Transverse colon (tissue), 4 donors: ENCODE results near the gene FAIM2. TPM values are rescaled to one million over a fixed set of nuclear protein-coding genes. Genes with fewer than 3 reads are reported as not detected.

Experiments used
- DNase-seq: peaks from one replicate; pipeline ENCODE4 v3.0.0-alpha.2; 2019
- H3K27ac ChIP-seq, 4 donors: fragments of 200-600 bp; sonication (generic); 2 replicates each; pipeline ENCODE4 v1.5.1; 2016 to 2018; ENCODE audit warnings: inconsistent platforms in 4 of 4
- H3K27me3 ChIP-seq: fragments of 200-600 bp; sonication (generic); 2 replicates; pipeline ENCODE4 v1.5.1; 2017; ENCODE audit warnings: inconsistent platforms
- H3K36me3 ChIP-seq, 4 donors: fragments of 200-600 bp; sonication (generic); 2 replicates each; pipeline ENCODE4 v1.5.1; 2017 to 2019; ENCODE audit warnings: inconsistent platforms in 4 of 4
- H3K4me1 ChIP-seq, 4 donors: fragments of 200-600 bp; sonication (generic); 2 replicates each; pipeline ENCODE4 v1.5.1; 2017 to 2020; ENCODE audit warnings: inconsistent platforms in 4 of 4
- H3K4me3 ChIP-seq, 4 donors: fragments of 200-600 bp; sonication (generic); 1 replicate in 1 of 4; 2 replicates in 3 of 4; pipeline versions ENCODE4 v1.5.1 to v1.6.1; 2017 to 2019; ENCODE audit warnings: inconsistent platforms in 4 of 4
- H3K9me3 ChIP-seq, 2 donors: fragments of 200-600 bp; sonication (generic); 2 replicates each; pipeline ENCODE4 v1.5.1; 2017 to 2019; ENCODE audit warnings: inconsistent platforms in 2 of 2
- EP300 ChIP-seq: sonication (generic); formaldehyde crosslinking; IDR thresholded peaks from one replicate; pipeline ENCODE4 v1.6.1; 2017; ENCODE audit warnings: antibody characterized with exemption, low read depth
- POLR2A ChIP-seq: fragments of 450-650 bp; IDR thresholded peaks from one replicate; pipeline ENCODE4 v1.6.1; 2016; ENCODE audit warnings: antibody characterized with exemption, mild to moderate bottlenecking, moderate library complexity
- POLR2AphosphoS5 ChIP-seq, 3 donors: sonication (generic); formaldehyde crosslinking; IDR thresholded peaks; one replicate each; pipeline ENCODE4 v1.6.1; 2016; ENCODE audit warnings: antibody characterized with exemption in 3 of 3
- WGBS, 2 donors: methylation state at CpG; one replicate each; pipeline ENCODE4 v1.1.5; 2018; ENCODE audit warnings: low coverage in 1 of 2; 5-methylcytosine and 5-hydroxymethylcytosine counted together
- in situ Hi-C, 4 donors: fragments of 200-750 bp; cut with MboI; loops; one replicate each; pipeline versions ENCODE4 v1.15.0 to v1.15.1; 2017; ENCODE audit warnings: low sequenced_read_pairs in 3 of 4, low pct_ligation_motif_present in 1 of 4, low pct_unique_long_range_greater_than_20kb in 1 of 4
- intact Hi-C: fragments of 100-400 bp; cut with DNase I; formaldehyde crosslinking; loops from one replicate; pipeline ENCODE4 v1.15.1; 2023; ENCODE audit warnings: low total_unique reads
- total RNA-seq, 4 donors: library from RNA; depleted of rRNA; stranded (reverse); fragments of >200 nt; gene quantifications; one replicate each; pipeline ENCODE4 v1.1.0, GENCODE V29; 2016
- TF ChIP-seq, protein P1 (sequence below), 5 experiments: fragments of 200-600 bp in 3 of 5; fragments of 450-650 bp in 2 of 5; sonication (generic) in 3 of 5; IDR thresholded peaks; 1 replicate in 2 of 5; 2 replicates in 3 of 5; pipeline ENCODE4 v1.5.1; 2016 to 2017; ENCODE audit warnings: antibody characterized with exemption in 5 of 5, inconsistent platforms in 3 of 5, mild to moderate bottlenecking in 2 of 5, moderate library complexity in 1 of 5

FAIM2 gene
- total RNA-seq, 4 donors from 2014 or later, result 1.5 to 2.8 (median 2.5) TPM

GRCh38 chr12:49933796-49934195 lies 30.1 kb upstream of the FAIM2 start:
- intact Hi-C loops (no loop called here), in situ Hi-C loops (no loop called here)
- DNase-seq, result no peak
- TF ChIP-seq POLR2A (no peak), POLR2AphosphoS5 (IDR thresholded peaks at IDR 0.05) (no peak), EP300 (no peak)
- TF ChIP-seq, protein P1, sequence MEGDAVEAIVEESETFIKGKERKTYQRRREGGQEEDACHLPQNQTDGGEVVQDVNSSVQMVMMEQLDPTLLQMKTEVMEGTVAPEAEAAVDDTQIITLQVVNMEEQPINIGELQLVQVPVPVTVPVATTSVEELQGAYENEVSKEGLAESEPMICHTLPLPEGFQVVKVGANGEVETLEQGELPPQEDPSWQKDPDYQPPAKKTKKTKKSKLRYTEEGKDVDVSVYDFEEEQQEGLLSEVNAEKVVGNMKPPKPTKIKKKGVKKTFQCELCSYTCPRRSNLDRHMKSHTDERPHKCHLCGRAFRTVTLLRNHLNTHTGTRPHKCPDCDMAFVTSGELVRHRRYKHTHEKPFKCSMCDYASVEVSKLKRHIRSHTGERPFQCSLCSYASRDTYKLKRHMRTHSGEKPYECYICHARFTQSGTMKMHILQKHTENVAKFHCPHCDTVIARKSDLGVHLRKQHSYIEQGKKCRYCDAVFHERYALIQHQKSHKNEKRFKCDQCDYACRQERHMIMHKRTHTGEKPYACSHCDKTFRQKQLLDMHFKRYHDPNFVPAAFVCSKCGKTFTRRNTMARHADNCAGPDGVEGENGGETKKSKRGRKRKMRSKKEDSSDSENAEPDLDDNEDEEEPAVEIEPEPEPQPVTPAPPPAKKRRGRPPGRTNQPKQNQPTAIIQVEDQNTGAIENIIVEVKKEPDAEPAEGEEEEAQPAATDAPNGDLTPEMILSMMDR (IDR thresholded peaks at IDR 0.05), result no peak
- Histone ChIP-seq H3K36me3 (no peaks in the 10 kb centered on the region), H3K4me1 (no peaks in the 10 kb centered on the region), H3K9me3 (no peaks in the 10 kb centered on the region), H3K4me3 (no peak overlapping the region), H3K27me3 (no peaks in the 10 kb centered on the region), H3K27ac (no peak overlapping the region)
- WGBS, 2 donors, result 82% methylated on average over 5 of the region's 5 CpGs; no CpG with 5 or more reads in 1 of the 2 donors

DNA sequence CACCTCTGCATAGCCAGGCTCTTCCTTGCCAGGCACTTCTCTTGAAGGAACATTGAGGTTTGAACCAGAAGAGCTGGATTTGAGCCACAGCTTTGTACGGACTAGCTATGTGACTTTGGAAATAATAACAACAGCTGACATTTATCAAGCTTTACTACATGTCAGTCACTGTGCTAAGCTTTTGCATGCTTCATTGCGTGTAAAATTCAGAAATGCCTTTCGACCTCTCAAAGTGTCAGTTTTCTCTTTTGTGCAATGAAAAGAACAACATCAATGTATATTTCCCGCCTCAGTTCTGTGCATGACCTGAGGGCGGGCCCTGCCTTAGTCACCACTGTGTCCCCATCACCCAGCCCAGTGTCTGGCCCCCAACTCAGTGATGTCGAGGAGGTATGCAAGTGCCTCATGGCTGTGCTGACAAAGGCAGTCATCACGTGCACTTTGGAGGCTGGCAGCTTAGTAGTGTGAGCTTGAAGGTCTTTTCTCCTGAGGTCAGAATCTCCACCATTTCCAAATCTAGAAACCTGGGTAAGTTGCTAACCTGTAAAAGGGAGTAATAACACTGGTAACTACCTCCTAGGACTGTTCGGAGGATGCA lies 28.9 kb upstream of the FAIM2 start:
- intact Hi-C loops, result no loop called here
- Histone ChIP-seq H3K27ac (no peak overlapping the region), H3K27me3 (no peaks in the 10 kb centered on the region), H3K9me3 (no peaks in the 10 kb centered on the region), H3K4me3 (no peak overlapping the region), H3K4me1 (no peaks in the 10 kb centered on the region), H3K36me3 (no peaks in the 10 kb centered on the region)
- TF ChIP-seq POLR2AphosphoS5 (IDR thresholded peaks at IDR 0.05), result no peak
- no peak for TF ChIP-seq POLR2A
- TF ChIP-seq EP300, result no peak
- TF ChIP-seq, protein P1 (IDR thresholded peaks at IDR 0.05), result no peak
- in situ Hi-C loops, result no loop called here
- WGBS, 2 donors, result 77 to 81% methylated on average over 5 to 8 of the region's 8 CpGs
- DNase-seq, result no peak

- H3K27me3 ChIP-seq, result no peaks in the 10 kb centered on the region
- intact Hi-C loops, result no loop called here
- DNase-seq, result no peak
- H3K9me3 ChIP-seq, result no peaks in the 10 kb centered on the region
- no peaks in the 10 kb centered on the region for H3K36me3 ChIP-seq
- no peak overlapping the region for H3K4me3 ChIP-seq
- TF ChIP-seq, protein P1 (IDR thresholded peaks at IDR 0.05), result no peak
- TF ChIP-seq POLR2AphosphoS5 (IDR thresholded peaks at IDR 0.05) (no peak), EP300 (no peak), POLR2A (no peak)
- 67% methylated on average over 1 to 7 of the region's 7 CpGs for WGBS, 2 donors
- in situ Hi-C loops, result no loop called here
- H3K4me1 ChIP-seq, result no peaks in the 10 kb centered on the region
- no peak overlapping the region for H3K27ac ChIP-seq
Measured at GRCh38 chr12:49932023-49932422, 28.3 kb upstream of the FAIM2 start.

DNA sequence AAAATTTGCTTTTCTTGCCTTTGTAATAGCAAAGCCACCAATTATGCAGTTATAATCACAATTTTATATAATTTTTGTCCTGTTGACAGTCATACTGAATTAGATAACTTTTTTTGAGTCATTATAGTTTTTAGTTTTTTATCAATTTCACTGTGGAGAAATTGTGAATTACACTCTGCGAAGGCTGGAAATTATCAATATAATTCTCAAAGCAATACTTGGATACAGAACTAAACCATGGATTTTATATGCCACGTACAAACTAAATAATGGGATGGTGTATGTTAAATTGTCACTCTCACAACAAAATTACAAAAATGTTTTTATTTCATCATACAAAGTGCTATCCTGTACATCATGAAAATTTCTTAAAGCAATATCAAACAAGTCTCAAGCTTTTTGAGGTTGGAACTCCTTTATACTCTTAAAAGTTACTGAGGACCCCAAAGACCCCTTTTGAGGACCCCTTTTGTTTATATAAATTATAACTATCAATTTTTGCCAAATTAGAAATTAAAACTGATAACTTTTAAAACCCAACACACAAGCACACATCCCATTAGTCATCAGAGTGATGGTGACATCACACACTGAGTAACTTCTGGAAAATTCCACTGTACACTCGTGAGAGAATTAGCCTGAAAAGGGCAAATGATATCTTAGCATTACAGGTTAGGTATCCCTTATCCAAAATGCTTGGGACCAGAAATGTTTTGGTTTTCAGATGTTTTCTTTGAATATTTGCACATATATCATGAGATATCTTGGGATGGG lies 27.0 kb upstream of the FAIM2 start:
- no peaks in the 10 kb centered on the region for H3K9me3 ChIP-seq
- no peaks in the 10 kb centered on the region for H3K4me1 ChIP-seq
- no peak overlapping the region for H3K4me3 ChIP-seq
- no peaks in the 10 kb centered on the region for H3K36me3 ChIP-seq
- no peaks in the 10 kb centered on the region for H3K27me3 ChIP-seq
- TF ChIP-seq, protein P1 (IDR thresholded peaks at IDR 0.05), result no peak
- TF ChIP-seq EP300 (no peak), POLR2AphosphoS5 (IDR thresholded peaks at IDR 0.05) (no peak)
- no peak overlapping the region for H3K27ac ChIP-seq
- in situ Hi-C loops (no loop called here), intact Hi-C loops (no loop called here)
- DNase-seq, result no peak
- 69 to 74% methylated on average over 3 of the region's 3 CpGs for WGBS, 2 donors
